Breast epithelium (tissue), 3 donors: ENCODE measurements around the gene APBA3.

Experiments used
- CTCF ChIP-seq, 3 donors: fragments of 450-650 bp; IDR thresholded peaks; one replicate each; pipeline ENCODE4 v1.5.1; 2016 to 2017; ENCODE audit warnings: antibody characterized with exemption in 3 of 3, mild to moderate bottlenecking in 3 of 3, moderate library complexity in 3 of 3
- POLR2A ChIP-seq: fragments of 450-650 bp; IDR thresholded peaks from one replicate; pipeline ENCODE4 v1.6.1; 2016; ENCODE audit warnings: antibody characterized with exemption, mild to moderate bottlenecking, moderate library complexity

- TF ChIP-seq CTCF (IDR thresholded peaks at IDR 0.05) (no peak), POLR2A (no peak)
Observed at GRCh38 chr19:3716147-3716668, 45.3 kb downstream of the APBA3 start.
